Measurements from ENCODE around the gene PLEKHG5. TPM values are rescaled to one million over a fixed set of nuclear protein-coding genes. Genes with fewer than 3 reads are reported as not detected.
A peak's percentile ranks its signal among the peaks of the same experiment; 100 is the strongest.

PLEKHG5 gene, protein sequence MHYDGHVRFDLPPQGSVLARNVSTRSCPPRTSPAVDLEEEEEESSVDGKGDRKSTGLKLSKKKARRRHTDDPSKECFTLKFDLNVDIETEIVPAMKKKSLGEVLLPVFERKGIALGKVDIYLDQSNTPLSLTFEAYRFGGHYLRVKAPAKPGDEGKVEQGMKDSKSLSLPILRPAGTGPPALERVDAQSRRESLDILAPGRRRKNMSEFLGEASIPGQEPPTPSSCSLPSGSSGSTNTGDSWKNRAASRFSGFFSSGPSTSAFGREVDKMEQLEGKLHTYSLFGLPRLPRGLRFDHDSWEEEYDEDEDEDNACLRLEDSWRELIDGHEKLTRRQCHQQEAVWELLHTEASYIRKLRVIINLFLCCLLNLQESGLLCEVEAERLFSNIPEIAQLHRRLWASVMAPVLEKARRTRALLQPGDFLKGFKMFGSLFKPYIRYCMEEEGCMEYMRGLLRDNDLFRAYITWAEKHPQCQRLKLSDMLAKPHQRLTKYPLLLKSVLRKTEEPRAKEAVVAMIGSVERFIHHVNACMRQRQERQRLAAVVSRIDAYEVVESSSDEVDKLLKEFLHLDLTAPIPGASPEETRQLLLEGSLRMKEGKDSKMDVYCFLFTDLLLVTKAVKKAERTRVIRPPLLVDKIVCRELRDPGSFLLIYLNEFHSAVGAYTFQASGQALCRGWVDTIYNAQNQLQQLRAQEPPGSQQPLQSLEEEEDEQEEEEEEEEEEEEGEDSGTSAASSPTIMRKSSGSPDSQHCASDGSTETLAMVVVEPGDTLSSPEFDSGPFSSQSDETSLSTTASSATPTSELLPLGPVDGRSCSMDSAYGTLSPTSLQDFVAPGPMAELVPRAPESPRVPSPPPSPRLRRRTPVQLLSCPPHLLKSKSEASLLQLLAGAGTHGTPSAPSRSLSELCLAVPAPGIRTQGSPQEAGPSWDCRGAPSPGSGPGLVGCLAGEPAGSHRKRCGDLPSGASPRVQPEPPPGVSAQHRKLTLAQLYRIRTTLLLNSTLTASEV
- 1 to 10 TPM; 5.0 to 6.1 TPM for total RNA-seq
- polyA plus RNA-seq (2013, experiment 1 of 2): 5.2 TPM
- polyA plus RNA-seq (2013, experiment 2 of 2): 6.5 TPM
- total RNA-seq: 1.9 to 51.1 (median 7.3) reads per million in 172 experiments

DNA sequence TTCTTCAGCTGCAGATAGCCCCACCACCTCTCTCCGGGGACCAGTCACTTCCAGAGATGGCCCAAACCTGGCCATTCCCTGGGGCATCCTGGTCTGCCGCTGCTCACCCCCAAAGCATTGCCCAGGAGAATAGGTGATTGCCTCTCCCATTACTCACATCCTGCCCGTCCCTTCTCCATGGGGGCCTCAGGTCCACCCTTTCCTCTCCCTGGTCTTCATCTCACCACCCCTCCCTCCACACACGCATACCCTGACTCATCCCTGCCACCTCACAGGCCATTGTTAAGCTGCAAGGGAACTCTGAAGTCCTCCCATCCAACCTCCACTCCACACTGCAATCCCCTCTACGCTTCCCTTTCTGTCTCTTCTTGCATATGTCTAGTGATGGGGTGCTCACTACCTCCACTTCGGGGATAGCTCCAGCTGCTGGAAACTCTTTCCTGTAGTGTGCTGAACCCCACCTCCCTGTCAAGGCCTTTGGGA, at the start of gene PLEKHG5:
TSS of gene PLEKHG5 (minus strand) at position 188 of the 483 bp plus-strand sequence. CDS start 14,096 bp downstream, outside the sequence.
- H3K27me3 Mint-ChIP-seq: peaks cover 14% of the 10 kb centered on the region
- Histone ChIP-seq H3K4me1 (ENCODE audit: insufficient read depth, low read length) (peaks cover 55% of the 10 kb centered on the region), H3K4me3 (ENCODE audit: low read length) (peak within 1 kb of the TSS; percentile 90), H3K27ac (ENCODE audit: low read depth in 1 of 2, low read length in 2 of 2) (peak within 1 kb of the TSS; percentile 13 to 26), H3K36me3 (ENCODE audit: insufficient read depth, low read length) (no peaks in the 10 kb centered on the region), H3K9me3 (ENCODE audit: control insufficient read depth in 1 of 2, insufficient read depth in 1 of 2, low read length in 2 of 2) (no peaks in the 10 kb centered on the region), H3K27me3 (ENCODE audit: control insufficient read depth in 1 of 2, insufficient read depth in 2 of 2, low read length in 2 of 2) (no peaks in the 10 kb centered on the region)
- ATAC-seq (ENCODE audit: poor library complexity) (no peak), DNase-seq (peak in 1 of 14 experiments; percentile 28)
- ChIA-PET POLR2A (interaction anchor here (0.6 to 2.7 kb wide), 8 partner anchors 32 to 155 kb away, joined by 3 to 16 read pairs (median 4); partner anchors contain the start of genes NOL9 and TAS1R1), CTCF (interaction anchor here (0.9 to 1.9 kb wide), 4 partner anchors 15 to 154 kb away, joined by 4 to 6 read pairs (median 6); no protein-coding TSS in a partner anchor)
- intact Hi-C loops (cut with DNase I, micrococcal nuclease): no loop called here
- H3K36me3 Mint-ChIP-seq (ENCODE audit: low read depth): no peaks in the 10 kb centered on the region
- H3K27ac Mint-ChIP-seq: peak within 1 kb of the TSS; percentile 65
- TF ChIP-seq, protein P1, sequence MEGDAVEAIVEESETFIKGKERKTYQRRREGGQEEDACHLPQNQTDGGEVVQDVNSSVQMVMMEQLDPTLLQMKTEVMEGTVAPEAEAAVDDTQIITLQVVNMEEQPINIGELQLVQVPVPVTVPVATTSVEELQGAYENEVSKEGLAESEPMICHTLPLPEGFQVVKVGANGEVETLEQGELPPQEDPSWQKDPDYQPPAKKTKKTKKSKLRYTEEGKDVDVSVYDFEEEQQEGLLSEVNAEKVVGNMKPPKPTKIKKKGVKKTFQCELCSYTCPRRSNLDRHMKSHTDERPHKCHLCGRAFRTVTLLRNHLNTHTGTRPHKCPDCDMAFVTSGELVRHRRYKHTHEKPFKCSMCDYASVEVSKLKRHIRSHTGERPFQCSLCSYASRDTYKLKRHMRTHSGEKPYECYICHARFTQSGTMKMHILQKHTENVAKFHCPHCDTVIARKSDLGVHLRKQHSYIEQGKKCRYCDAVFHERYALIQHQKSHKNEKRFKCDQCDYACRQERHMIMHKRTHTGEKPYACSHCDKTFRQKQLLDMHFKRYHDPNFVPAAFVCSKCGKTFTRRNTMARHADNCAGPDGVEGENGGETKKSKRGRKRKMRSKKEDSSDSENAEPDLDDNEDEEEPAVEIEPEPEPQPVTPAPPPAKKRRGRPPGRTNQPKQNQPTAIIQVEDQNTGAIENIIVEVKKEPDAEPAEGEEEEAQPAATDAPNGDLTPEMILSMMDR (IDR thresholded peaks at IDR 0.05): no peak
- H3K9me3 Mint-ChIP-seq: no peaks in the 10 kb centered on the region
- H3K4me3 Mint-ChIP-seq: peak within 1 kb of the TSS; percentile 84
- peaks cover 35% of the 10 kb centered on the region for H3K4me1 Mint-ChIP-seq (ENCODE audit: low read depth)

DNA sequence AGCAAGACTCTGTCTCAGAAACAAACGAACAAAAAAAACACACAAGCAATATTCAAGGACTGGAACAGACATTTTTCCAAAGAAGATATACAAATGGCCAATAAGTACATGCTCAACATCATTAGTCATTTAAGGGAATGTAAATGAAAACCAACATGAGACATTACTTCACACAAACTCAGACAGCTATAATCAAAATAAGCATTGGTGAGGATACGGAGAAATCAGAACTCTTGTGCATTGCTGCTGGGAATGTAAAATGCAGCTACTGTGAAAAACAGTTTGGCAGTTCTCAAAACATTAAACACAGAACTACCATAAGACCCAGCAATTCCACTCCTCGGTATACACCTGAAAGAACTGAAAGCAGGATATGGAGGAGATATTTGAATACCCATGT, 47.5 kb upstream of the PLEKHG5 start:
- ChIA-PET CTCF (no interaction called here), POLR2A (no interaction called here)
- H3K9me3 Mint-ChIP-seq: no peaks in the 10 kb centered on the region
- H3K36me3 ChIP-seq (ENCODE audit: insufficient read depth, low read length): peaks cover 50% of the 10 kb centered on the region
- H3K27ac ChIP-seq (ENCODE audit: low read depth in 1 of 2, low read length in 2 of 2): no peak overlapping the region
- H3K27ac Mint-ChIP-seq: no peak overlapping the region
- no peaks in the 10 kb centered on the region for H3K9me3 ChIP-seq (ENCODE audit: control insufficient read depth in 1 of 2, insufficient read depth in 1 of 2, low read length in 2 of 2)
- peaks cover 6% of the 10 kb centered on the region for H3K4me1 Mint-ChIP-seq (ENCODE audit: low read depth)
- no peak for DNase-seq
- H3K27me3 ChIP-seq (ENCODE audit: control insufficient read depth in 1 of 2, insufficient read depth in 2 of 2, low read length in 2 of 2): no peaks in the 10 kb centered on the region
- H3K4me3 Mint-ChIP-seq: no peak overlapping the region
- H3K36me3 Mint-ChIP-seq (ENCODE audit: low read depth): peaks cover 56% of the 10 kb centered on the region
- H3K4me3 ChIP-seq (ENCODE audit: low read length): no peak overlapping the region
- H3K4me1 ChIP-seq (ENCODE audit: insufficient read depth, low read length): peaks cover 5% of the 10 kb centered on the region
- no peak for ATAC-seq (ENCODE audit: poor library complexity)
- H3K27me3 Mint-ChIP-seq: no peaks in the 10 kb centered on the region
- intact Hi-C loops (cut with DNase I, micrococcal nuclease): no loop called here
- TF ChIP-seq, protein P1 (IDR thresholded peaks at IDR 0.05): no peak

DNA sequence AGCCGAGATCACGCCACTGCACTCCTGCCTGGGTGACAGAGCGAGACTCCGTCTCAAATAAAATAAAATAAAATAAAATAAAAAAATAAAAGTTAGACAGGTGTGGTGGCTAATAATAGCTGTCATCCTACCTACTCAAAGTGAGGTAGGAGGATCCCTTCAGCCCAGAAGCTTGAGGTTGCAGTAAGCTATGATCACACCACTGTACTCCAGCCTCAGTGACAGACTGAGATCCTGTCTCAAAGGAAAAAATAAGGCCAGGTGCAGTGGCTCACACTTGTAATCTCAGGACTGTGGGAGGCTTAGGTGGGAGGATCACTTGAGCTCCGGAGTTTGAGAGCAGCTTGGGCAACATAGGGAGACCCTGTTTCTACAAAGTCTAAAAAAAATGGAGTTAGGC, 44.8 kb upstream of the PLEKHG5 start:
- DNase-seq: no peak
- ChIA-PET CTCF (interaction anchor here (2.2 kb wide), 1 partner anchor 18 kb away, joined by 8 read pairs; the partner anchor contains the start of gene NOL9), POLR2A (no interaction called here)
- H3K27me3 ChIP-seq (ENCODE audit: control insufficient read depth in 1 of 2, insufficient read depth in 2 of 2, low read length in 2 of 2): no peaks in the 10 kb centered on the region
- Mint-ChIP-seq H3K9me3 (no peaks in the 10 kb centered on the region), H3K4me3 (no peak overlapping the region), H3K4me1 (ENCODE audit: low read depth) (peaks cover 6% of the 10 kb centered on the region), H3K27ac (no peak overlapping the region), H3K27me3 (no peaks in the 10 kb centered on the region), H3K36me3 (ENCODE audit: low read depth) (peaks cover 67% of the 10 kb centered on the region)
- H3K4me3 ChIP-seq (ENCODE audit: low read length): no peak overlapping the region
- peaks cover 56% of the 10 kb centered on the region for H3K36me3 ChIP-seq (ENCODE audit: insufficient read depth, low read length)
- no peaks in the 10 kb centered on the region for H3K4me1 ChIP-seq (ENCODE audit: insufficient read depth, low read length)
- H3K9me3 ChIP-seq (ENCODE audit: control insufficient read depth in 1 of 2, insufficient read depth in 1 of 2, low read length in 2 of 2): no peaks in the 10 kb centered on the region
- TF ChIP-seq, protein P1 (IDR thresholded peaks at IDR 0.05): no peak
- H3K27ac ChIP-seq (ENCODE audit: low read depth in 1 of 2, low read length in 2 of 2): no peak overlapping the region
- no peak for ATAC-seq (ENCODE audit: poor library complexity)
- intact Hi-C loops (cut with DNase I, micrococcal nuclease): no loop called here

All from CD4-positive, alpha-beta T cell (primary cell).